ENCODE results near the gene PPIF.
A peak's percentile ranks its signal among the peaks of the same experiment; 100 is the strongest.

PPIF gene

DNA sequence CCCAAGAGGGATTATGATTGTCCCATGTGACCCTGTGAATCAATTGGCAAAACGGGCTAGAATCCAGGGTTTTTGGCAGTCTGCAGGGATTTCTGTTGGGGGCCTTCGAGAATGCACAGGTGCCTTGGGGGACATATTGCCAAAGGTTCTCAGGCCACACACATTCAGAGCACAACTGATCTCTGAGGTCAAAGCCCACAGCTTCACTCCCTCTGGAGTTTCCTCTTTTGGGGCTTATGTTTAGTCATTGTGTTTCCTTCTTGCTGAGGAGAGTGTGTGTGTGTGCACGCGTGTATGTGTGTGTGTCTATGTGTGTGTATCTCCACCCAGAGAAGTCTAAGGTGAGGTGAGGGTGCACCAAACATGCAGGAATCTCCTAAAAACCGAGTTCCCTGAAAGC is 8.8 kb downstream of the PPIF start:
- H3K4me3 Mint-ChIP-seq: no peak overlapping the region
- peaks cover 42% of the 10 kb centered on the region for H3K4me1 Mint-ChIP-seq
- H3K27ac Mint-ChIP-seq: peak overlapping the region; percentile 27
- peak; percentile 47 for ATAC-seq
- peaks cover 79% of the 10 kb centered on the region for H3K36me3 Mint-ChIP-seq
- H3K9me3 Mint-ChIP-seq: no peaks in the 10 kb centered on the region
- peak in 1 of 2 donors; percentile 49 for DNase-seq (ENCODE audit: low spot score in 2 of 2)

DNA sequence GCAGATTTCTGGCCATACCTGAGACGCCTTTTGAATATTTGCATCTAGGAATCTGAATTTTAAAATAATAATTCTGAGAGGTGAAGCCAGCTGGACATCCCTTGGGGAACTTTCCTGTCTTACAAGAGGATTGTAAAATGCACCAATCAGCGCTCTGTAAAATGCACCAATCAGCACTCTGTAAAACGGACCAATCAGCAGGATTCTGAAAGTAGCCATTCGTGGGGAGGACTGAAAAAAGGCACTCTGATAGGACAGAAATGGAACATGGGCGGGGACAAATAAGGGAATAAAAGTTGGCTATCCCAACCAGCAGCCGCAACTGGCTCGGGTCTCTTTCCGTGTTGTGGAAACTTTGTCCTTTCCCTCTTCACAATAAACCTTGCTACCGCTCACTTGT is 9.9 kb downstream of the PPIF start:
- ATAC-seq (no peak), DNase-seq (ENCODE audit: low spot score in 2 of 2) (peak in 1 of 2 donors; percentile 4)
- no peak overlapping the region for H3K27ac Mint-ChIP-seq
- no peaks in the 10 kb centered on the region for H3K9me3 Mint-ChIP-seq
- H3K36me3 Mint-ChIP-seq: peaks cover 68% of the 10 kb centered on the region
- no peak overlapping the region for H3K4me3 Mint-ChIP-seq
- H3K4me1 Mint-ChIP-seq: peaks cover 40% of the 10 kb centered on the region

DNA sequence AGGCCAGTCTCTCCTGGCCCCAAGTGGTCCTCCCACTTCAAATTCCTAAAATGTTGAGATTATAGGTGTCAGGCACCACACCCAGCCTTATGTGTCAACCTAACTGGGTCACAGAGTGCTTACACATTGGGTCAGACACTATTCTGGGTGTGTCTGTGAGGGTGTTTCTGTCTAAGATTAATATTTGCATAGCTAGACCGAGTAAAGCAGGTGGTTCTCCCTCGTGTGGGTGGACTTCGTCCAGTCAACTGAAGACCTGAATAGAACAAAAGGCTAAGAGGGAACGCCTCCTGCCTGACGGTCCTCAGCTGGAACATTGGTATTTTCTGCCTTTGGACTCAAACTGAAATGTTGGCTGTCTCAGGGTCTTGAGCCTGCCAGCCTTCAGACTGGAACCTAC is 11.5 kb downstream of the PPIF start:
- no peak overlapping the region for H3K27ac Mint-ChIP-seq
- ATAC-seq (no peak), DNase-seq (ENCODE audit: low spot score in 2 of 2) (peak; percentile 1 to 43)
- H3K9me3 Mint-ChIP-seq: no peaks in the 10 kb centered on the region
- peaks cover 52% of the 10 kb centered on the region for H3K36me3 Mint-ChIP-seq
- peaks cover 26% of the 10 kb centered on the region for H3K4me1 Mint-ChIP-seq
- H3K4me3 Mint-ChIP-seq: no peak overlapping the region

DNA sequence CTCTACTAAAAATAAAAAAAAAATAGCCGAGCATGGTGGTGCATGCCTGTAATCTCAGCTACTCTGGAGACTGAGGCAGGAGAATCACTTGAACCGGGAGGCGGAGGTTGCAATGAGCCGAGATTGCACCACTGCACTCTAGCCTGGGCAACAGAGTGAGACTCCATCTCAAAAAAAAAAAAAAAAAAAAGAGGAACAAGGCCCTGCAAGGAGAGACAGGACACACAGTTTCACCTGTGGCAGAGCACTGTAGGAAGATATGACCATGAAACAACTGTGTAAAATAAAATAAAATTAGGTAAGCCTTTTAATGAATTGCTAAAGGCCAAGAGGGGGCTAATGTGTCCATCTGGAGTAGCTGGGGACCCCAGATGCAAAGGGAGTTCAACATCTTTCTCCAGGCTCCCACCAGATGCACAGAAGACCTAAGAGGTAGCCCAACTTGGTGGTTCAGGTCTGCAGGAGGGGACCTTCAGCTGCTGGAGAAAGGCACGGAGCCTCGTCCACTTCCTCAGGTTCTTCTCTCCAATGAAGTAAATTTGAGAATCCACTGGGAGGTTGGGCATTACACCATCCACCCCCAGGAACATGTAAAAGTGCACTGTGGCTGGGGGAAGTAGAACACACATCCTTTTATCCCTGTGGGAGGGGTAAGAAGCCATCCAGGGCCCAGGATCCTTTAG is 12.7 kb downstream of the PPIF start:
- no peaks in the 10 kb centered on the region for H3K9me3 Mint-ChIP-seq
- DNase-seq (ENCODE audit: low spot score in 2 of 2): peak in 1 of 2 donors; percentile 40
- peaks cover 40% of the 10 kb centered on the region for H3K36me3 Mint-ChIP-seq
- ATAC-seq: no peak
- H3K4me3 Mint-ChIP-seq: no peak overlapping the region
- no peak overlapping the region for H3K27ac Mint-ChIP-seq
- H3K4me1 Mint-ChIP-seq: peaks cover 14% of the 10 kb centered on the region

DNA sequence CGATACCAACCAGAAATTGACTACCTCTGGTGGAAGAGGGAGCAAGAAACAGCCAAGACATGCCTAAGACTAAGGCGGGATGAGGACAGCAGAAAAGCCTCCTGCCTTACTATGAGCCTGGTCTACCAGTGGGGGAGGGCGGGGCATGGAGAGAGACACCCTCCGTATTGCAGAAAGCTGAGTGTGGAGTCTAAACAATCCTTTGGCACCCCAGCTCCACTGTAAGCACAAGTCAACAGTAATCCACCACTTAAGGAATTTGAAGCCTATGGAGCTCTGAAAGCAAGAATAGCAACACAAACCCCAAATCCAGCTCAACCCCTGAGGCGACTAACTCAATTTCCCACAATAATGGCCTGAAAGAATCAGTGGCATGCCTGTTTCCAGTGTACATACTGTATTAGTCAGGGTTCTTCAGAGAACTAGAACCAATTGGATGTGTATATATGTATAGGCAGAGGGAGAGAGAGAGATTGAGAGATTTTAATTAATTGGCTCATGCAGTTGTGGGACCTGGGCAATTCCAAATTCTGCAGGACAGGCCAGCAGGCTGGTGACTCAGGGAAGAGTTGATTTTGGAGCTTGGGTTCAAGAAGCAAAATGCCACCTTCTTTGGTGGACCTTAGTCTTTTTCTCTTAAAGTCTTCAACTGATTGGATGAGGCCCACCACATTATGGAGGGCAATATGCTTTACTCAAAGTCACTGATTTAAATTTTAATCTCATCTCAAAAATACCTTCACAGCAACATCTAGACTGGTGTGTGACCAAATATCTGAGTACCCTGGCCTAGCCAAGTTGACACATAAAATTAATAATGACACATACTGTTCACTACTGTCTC is 13.5 kb downstream of the PPIF start:
- Mint-ChIP-seq H3K4me3 (no peak overlapping the region), H3K27ac (no peak overlapping the region), H3K9me3 (no peaks in the 10 kb centered on the region), H3K36me3 (peaks cover 33% of the 10 kb centered on the region), H3K4me1 (peaks cover 7% of the 10 kb centered on the region)
- ATAC-seq (no peak), DNase-seq (ENCODE audit: low spot score in 2 of 2) (peak in 1 of 2 donors; percentile 18)

DNA sequence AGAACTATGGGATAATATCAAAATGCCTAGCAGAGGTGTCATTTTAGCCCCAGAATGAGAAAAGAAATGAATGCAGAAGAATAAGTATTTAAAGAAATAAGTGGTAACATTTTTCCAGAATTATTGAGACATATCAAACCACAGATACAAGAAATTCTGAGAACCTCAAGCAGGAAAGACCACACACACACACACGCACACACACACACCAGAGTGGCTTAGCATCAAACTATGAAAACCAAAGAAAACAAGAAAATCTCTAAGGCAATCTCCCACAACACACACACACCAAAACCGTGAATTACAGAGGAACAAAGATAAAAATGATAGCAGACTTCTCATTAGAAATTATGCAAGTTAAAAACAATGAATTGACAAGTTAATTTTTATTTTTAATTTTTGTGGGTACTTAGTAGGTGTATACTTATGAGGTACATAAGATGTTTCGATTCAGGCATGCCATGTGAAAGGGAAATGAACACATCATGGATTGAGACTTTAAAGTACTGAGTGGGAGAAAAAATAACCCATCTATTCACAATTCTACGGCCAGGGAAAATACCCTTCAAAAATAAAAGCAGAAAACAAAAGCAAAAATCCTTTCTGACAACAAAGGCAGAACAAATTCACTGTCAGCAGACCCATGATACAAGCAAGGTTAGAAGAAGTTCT is 14.6 kb downstream of the PPIF start:
- no peaks in the 10 kb centered on the region for H3K9me3 Mint-ChIP-seq
- no peak overlapping the region for H3K27ac Mint-ChIP-seq
- no peak for ATAC-seq
- H3K36me3 Mint-ChIP-seq: peaks cover 22% of the 10 kb centered on the region
- DNase-seq (ENCODE audit: low spot score in 2 of 2): no peak
- no peak overlapping the region for H3K4me3 Mint-ChIP-seq
- H3K4me1 Mint-ChIP-seq: peaks cover 4% of the 10 kb centered on the region

DNA sequence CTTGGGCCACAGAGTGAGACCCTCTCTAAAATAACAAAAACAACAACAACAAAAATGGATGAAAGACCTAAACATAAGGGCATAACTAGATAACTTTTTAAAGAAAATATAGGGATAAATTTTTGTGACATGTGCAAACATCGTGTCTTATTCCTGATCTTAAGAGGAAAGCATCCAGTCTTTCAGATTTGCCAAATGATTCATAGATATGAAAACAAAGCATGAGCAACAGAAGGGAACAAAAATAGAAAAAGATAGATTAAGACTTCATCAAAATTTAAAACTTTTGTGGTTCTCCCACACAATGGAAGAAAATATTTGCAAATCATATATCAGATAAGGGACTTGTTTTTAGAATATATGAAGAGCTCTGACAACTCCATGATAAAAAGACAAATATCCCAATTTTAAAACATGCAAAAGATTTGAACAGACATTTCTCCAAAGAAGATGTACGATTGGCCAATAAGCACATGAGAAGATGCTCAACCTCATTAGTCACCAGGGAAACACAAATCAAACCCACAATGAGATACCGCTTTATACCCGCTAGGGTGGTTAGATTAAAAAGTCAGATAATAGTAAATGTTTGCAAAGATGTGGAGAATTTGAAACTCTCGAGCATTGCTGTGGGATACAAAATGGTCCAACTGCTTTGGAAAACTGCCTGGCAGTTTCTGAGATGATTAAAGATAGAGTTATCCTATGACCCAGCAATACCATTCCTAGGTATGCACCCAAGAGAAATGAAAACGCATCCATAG is 20.3 kb downstream of the PPIF start:
- H3K36me3 Mint-ChIP-seq: no peaks in the 10 kb centered on the region
- no peak overlapping the region for H3K27ac Mint-ChIP-seq
- ATAC-seq (no peak), DNase-seq (ENCODE audit: low spot score in 2 of 2) (no peak)
- H3K4me1 Mint-ChIP-seq: no peaks in the 10 kb centered on the region
- H3K9me3 Mint-ChIP-seq: peaks cover 5% of the 10 kb centered on the region
- no peak overlapping the region for H3K4me3 Mint-ChIP-seq

DNA sequence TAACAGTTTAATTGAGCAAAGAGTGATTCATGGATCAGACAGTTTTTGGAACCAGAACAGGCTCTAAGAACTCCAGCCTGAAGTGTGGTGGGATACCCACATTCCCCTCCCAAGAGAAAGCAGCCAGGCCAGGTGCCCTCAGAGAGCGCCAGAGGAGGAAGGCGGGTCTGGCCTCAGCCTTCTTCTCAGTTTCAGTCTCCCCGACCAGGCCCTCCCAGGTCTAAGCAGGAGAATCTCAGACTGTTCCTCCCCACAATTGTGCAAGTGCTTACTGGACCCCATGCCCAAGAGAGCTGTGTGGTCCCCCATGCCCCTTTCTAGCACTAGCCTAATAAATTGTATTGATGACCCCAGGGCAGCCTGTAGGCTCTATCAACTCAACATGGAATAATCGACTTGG is 25.6 kb downstream of the PPIF start:
- H3K27ac Mint-ChIP-seq: no peak overlapping the region
- peaks cover 5% of the 10 kb centered on the region for H3K9me3 Mint-ChIP-seq
- DNase-seq (ENCODE audit: low spot score in 2 of 2) (peak in 1 of 2 donors; percentile 33), ATAC-seq (no peak)
- no peaks in the 10 kb centered on the region for H3K36me3 Mint-ChIP-seq
- H3K4me3 Mint-ChIP-seq: no peak overlapping the region
- peaks cover 6% of the 10 kb centered on the region for H3K4me1 Mint-ChIP-seq

DNA sequence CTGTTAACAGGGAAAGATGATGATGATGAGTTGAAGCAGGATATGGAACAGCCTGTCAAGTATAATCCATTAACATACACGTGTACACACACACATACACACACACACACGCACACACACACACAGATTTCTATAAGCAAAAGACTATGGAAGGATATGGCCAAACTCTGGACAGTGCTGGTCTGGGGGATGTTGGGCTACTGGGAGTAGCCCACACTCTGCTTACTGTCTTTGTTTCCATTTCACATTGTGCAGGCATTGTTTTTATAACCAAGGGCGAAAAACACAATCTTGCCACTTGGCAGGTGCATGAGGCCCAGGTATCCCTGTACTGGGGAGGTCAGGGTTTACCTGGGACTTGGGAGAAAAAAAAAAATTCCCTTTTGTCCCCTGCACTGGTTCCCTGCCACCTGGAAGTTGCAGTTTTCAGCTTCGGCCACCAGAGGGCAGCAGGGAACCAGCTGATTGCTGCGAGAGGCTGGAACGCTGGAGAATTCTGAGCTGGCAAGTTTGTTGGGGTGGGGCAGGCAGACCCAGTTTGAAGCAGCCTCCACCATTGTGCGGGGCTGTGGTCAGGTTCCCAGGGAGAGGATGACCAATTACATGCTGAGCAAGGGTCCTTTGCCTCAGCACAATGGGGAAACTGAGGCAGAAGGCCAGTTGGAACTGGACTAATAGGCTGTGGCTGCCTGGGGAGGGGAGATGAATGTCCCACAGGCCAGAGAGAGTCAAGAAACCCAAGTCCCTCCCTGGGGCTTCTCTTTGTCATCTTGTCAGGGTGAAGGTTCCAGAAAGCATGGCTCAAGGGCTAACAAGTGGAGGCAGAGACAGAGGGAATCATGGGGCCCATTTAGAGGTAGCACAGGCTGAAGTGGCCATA is 27.3 kb downstream of the PPIF start:
- peak overlapping the region; percentile 71 for H3K27ac Mint-ChIP-seq

DNA sequence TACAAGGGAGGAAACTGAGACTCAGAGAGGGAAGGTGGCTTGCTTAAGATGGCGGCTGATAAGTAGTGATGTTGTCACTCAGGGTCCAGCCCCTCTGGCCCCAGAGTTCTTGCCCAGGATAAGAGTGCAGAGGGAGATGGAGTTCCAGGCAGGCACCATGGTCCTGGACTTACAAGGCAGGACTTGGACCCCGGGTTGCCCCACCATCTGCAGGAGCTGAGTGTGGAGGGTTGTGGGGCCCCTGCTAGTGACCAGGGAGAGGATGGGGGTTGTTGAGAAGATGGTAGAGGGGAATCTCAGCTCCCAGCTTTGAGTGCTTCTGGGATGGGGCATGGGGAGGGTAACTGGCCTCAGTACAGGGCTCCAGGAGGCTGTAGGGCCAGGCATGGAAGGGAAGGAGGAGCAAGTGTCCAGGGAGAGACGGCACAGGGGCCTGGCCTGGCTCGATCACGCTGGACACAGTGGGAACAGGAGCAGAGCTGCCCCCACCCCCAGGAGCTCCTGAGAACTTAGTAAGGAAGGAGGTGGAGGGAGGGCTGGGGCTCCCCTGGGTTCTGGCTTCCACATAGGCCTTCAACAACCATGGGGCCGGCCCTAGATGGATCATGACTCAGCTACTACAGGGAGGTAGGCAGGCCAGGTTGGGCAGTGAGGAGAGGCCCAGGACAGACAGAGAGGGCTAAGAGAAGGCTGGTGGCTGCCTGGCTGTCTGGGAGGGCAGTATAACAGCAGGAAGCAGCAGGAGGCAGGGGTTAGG is 28.2 kb downstream of the PPIF start:
- ATAC-seq: no peak
- Mint-ChIP-seq H3K27ac (peak overlapping the region; percentile 71), H3K36me3 (no peaks in the 10 kb centered on the region)

More for the DNA sequence above, 27.3 kb downstream of the PPIF start:
- Mint-ChIP-seq H3K4me3 (no peak overlapping the region), H3K4me1 (peaks cover 6% of the 10 kb centered on the region), H3K9me3 (peaks cover 5% of the 10 kb centered on the region), H3K36me3 (no peaks in the 10 kb centered on the region)
- peak; percentile 77 for ATAC-seq
- DNase-seq (ENCODE audit: low spot score in 2 of 2): peak; percentile 74 to 87

DNA sequence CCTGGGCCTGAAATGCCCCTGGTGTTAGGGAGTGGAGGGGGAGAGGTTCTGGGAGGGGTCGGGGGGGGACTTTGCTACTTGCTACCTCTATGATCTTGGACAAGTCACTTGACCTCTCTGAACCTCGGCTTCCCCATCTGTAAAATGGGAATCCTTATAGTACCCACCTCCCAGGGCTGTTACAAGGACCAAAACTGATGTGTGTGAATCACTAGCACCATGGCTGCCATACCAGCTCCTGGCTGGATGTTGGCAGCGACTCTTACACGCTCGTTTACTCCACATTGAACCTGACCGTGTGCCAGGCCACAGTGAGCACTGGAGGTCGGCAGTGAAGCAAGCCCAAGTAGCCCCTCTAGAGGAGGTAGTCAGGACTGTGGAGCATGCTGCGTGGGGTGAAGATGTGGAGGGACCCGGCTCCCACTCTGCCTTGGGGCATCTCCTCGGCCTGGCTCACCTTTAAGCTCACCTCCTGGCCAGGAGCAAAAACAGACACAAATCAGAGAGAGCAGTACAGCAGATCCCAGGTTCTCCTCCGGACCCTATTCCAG is 28.9 kb downstream of the PPIF start:
- DNase-seq (ENCODE audit: low spot score in 2 of 2) (no peak), ATAC-seq (no peak)
- Mint-ChIP-seq H3K4me1 (peaks cover 6% of the 10 kb centered on the region), H3K9me3 (peaks cover 3% of the 10 kb centered on the region), H3K27ac (peak overlapping the region; percentile 30), H3K36me3 (no peaks in the 10 kb centered on the region), H3K4me3 (no peak overlapping the region)

More for the DNA sequence above, 28.2 kb downstream of the PPIF start:
- H3K9me3 Mint-ChIP-seq: peaks cover 3% of the 10 kb centered on the region
- DNase-seq (ENCODE audit: low spot score in 2 of 2): peak in 1 of 2 donors; percentile 47
- no peak overlapping the region for H3K4me3 Mint-ChIP-seq
- H3K4me1 Mint-ChIP-seq: peaks cover 6% of the 10 kb centered on the region

DNA sequence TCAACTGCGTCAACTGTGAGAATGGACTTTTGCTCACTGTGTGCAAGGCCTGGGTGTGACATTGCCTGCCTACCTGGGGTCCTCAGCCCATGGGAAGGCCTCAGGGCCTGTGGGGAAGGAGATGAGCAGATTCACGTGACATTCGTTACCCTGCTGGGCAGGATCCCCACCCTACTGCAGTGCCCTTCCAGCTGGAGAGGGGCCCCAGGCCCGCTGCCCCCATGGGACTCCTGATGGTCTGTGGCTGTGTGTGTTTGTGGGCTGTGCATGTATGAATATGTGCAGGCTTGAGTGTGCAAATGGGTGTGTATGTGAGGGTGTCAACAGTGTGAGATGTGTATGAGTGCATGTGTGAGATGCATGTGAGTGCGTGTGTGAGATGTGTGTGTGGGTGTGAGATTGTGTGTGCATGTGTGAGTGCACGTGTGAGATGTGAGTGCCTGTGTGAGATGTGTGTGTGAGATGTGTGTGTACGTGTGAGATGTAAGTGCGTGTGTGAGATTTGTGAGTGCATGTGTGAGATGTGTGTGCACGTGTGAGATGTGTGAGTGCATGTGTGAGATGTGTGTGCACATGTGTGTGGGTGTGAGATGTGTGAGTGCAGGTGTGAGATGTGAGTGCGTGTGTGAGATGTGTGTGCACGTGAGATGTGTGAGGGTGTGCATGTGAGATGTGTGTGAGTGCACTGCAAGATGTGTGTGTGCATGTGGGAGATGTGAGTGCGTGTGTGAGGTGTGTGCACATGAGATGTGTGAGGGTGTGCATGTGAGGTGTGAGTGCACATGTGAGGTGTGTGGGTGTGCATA is 29.7 kb downstream of the PPIF start:
- Mint-ChIP-seq H3K9me3 (no peaks in the 10 kb centered on the region), H3K27ac (no peak overlapping the region)

More for the DNA sequence above, 29.7 kb downstream of the PPIF start:
- Mint-ChIP-seq H3K4me1 (peaks cover 6% of the 10 kb centered on the region), H3K4me3 (no peak overlapping the region), H3K36me3 (no peaks in the 10 kb centered on the region)
- ATAC-seq (no peak), DNase-seq (ENCODE audit: low spot score in 2 of 2) (peak in 1 of 2 donors; percentile 39)

Data from stimulated activated effector memory CD8-positive, alpha-beta T cell treated with anti-CD3 and anti-CD28 coated beads, Interleukin-12 subunit alpha, Interleukin-12 subunit beta, amount 100 ng/mL, for 72 hours (primary cell).